Bronchial epithelial cell (primary cell): Measurements from ENCODE around the gene IPPK. TPM values are rescaled to one million over a fixed set of nuclear protein-coding genes. Genes with fewer than 3 reads are reported as not detected.

Experiments used
- DNase-seq: peaks from one replicate; pipeline ENCODE4 v3.0.0-alpha.2; 2010; ENCODE audit warnings: low read depth
- FAIRE-seq: peaks from 2 replicates; lab custom pipeline; 2011; peaks lifted over from hg19 to GRCh38; lab: Jason Lieb, UNC
- H3K27me3 ChIP-seq: 2 replicates; pipeline ENCODE4 v1.5.1; 2011; ENCODE audit warnings: low read length; ENCODE audit not compliant: control insufficient read depth, insufficient read depth
- H3K36me3 ChIP-seq: 2 replicates; pipeline ENCODE4 v1.5.1; 2011; ENCODE audit warnings: low read length; ENCODE audit not compliant: control insufficient read depth, insufficient read depth
- H3K4me3 ChIP-seq: 2 replicates; pipeline ENCODE4 v1.5.1; 2011; ENCODE audit warnings: mild to moderate bottlenecking, low read depth, low read length, control low read depth
- CTCF ChIP-seq: IDR thresholded peaks from 2 replicates; pipeline ENCODE4 v1.5.1; 2011; ENCODE audit warnings: mild to moderate bottlenecking, moderate library complexity, low read length, control low read depth, inconsistent platforms; ENCODE audit not compliant: insufficient read depth, severe bottlenecking
- total RNA-seq: library from RNA; depleted of rRNA; stranded (reverse); fragments of >200 nt; gene quantifications from 2 replicates; pipeline ENCODE4 v1.2.1, GENCODE V29; 2014

The IPPK gene
- total RNA-seq, 1 donor from 2014 or later, result 27.6 TPM

GRCh38 chr9:92649007-92649406 is 20.9 kb downstream of the IPPK start:
- no peak for DNase-seq
- H3K27me3 ChIP-seq, result no peaks in the 10 kb centered on the region
- no peak for TF ChIP-seq CTCF
- FAIRE-seq, result no peak
- H3K4me3 ChIP-seq, result no peak overlapping the region
- peaks cover 31% of the 10 kb centered on the region for H3K36me3 ChIP-seq

- H3K4me3 ChIP-seq, result no peak overlapping the region
- no peak for TF ChIP-seq CTCF
- H3K27me3 ChIP-seq, result no peaks in the 10 kb centered on the region
- no peak for FAIRE-seq
- DNase-seq, result no peak
- H3K36me3 ChIP-seq, result peaks cover 30% of the 10 kb centered on the region
Measured at GRCh38 chr9:92648474-92648971, 21.4 kb downstream of the IPPK start.

GRCh38 chr9:92647671-92648473 is 22.1 kb downstream of the IPPK start:
- FAIRE-seq (no peak), DNase-seq (no peak)
- H3K4me3 ChIP-seq, result no peak overlapping the region
- no peak for TF ChIP-seq CTCF
- H3K36me3 ChIP-seq, result peaks cover 32% of the 10 kb centered on the region
- H3K27me3 ChIP-seq, result no peaks in the 10 kb centered on the region

- no peak for TF ChIP-seq CTCF
- H3K4me3 ChIP-seq, result no peak overlapping the region
- FAIRE-seq, result no peak
- no peak for DNase-seq
- peaks cover 45% of the 10 kb centered on the region for H3K36me3 ChIP-seq
- H3K27me3 ChIP-seq, result no peaks in the 10 kb centered on the region
Measured at GRCh38 chr9:92645041-92645440, 24.9 kb downstream of the IPPK start.

- no peak for FAIRE-seq
- H3K27me3 ChIP-seq, result no peaks in the 10 kb centered on the region
- no peak for DNase-seq
- H3K4me3 ChIP-seq, result no peak overlapping the region
- H3K36me3 ChIP-seq, result peaks cover 45% of the 10 kb centered on the region
- no peak for TF ChIP-seq CTCF
Measured at GRCh38 chr9:92644278-92644677, 25.7 kb downstream of the IPPK start.
